ENCODE data around the gene SLCO1A2.
"Not testable (repeated sequence)": the region's sequence is repeated elsewhere in the genome, so short reads cannot be mapped to it uniquely, and the experiment has no call there.

Gene SLCO1A2, protein sequence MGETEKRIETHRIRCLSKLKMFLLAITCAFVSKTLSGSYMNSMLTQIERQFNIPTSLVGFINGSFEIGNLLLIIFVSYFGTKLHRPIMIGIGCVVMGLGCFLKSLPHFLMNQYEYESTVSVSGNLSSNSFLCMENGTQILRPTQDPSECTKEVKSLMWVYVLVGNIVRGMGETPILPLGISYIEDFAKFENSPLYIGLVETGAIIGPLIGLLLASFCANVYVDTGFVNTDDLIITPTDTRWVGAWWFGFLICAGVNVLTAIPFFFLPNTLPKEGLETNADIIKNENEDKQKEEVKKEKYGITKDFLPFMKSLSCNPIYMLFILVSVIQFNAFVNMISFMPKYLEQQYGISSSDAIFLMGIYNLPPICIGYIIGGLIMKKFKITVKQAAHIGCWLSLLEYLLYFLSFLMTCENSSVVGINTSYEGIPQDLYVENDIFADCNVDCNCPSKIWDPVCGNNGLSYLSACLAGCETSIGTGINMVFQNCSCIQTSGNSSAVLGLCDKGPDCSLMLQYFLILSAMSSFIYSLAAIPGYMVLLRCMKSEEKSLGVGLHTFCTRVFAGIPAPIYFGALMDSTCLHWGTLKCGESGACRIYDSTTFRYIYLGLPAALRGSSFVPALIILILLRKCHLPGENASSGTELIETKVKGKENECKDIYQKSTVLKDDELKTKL

DNA sequence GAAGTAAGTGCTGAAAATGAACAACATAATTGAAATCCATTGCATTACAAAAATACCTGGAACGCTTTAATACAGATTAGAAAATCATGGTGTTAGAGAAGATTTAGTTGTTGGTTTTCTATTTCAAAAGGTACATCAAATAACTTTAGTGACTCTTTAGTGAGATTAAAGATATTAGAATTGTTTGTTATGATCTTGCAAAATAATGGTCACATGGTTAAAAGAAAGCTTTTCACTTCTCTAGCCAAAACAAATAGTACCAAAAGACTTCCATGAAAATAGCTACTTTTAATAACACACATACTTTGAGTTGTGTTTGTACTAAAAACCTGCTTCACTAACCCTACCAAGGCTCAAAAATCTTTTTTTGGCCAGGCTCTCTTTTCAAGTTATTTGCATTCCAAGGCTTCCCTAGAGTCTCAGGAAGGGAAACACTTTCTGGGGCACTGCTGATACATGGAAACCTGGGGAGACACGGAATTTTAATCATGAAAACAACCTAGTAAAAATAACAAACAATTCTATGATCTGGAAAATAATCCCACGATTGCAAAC, at the start of gene SLCO1A2:
Gene SLCO1A2, minus strand, starts transcription at position 147 of the 555 bp plus-strand sequence. CDS start 270 bp downstream, outside the sequence.
- Histone ChIP-seq H3K9me3 (ENCODE audit: control insufficient read depth in 1 of 2, low read length in 2 of 2) (no peaks in the 10 kb centered on the region), H3K9ac (ENCODE audit: low read depth in 1 of 2, low read length in 2 of 2) (no peak within 1 kb of the TSS), H3K36me3 (ENCODE audit: control insufficient read depth in 1 of 2, insufficient read depth in 2 of 2, low read length in 2 of 2) (no peaks in the 10 kb centered on the region), H3K27ac (ENCODE audit: low read depth, low read length) (no peak within 1 kb of the TSS), H3K4me3 (ENCODE audit: low read depth in 1 of 2, low read length in 2 of 2) (no peak within 1 kb of the TSS), H3K27me3 (ENCODE audit: control insufficient read depth in 1 of 2, insufficient read depth in 2 of 2, low read length in 2 of 2) (no peaks in the 10 kb centered on the region), H3K4me1 (ENCODE audit: control insufficient read depth in 1 of 2, insufficient read depth in 2 of 2, low read length in 2 of 2) (no peaks in the 10 kb centered on the region)

DNA sequence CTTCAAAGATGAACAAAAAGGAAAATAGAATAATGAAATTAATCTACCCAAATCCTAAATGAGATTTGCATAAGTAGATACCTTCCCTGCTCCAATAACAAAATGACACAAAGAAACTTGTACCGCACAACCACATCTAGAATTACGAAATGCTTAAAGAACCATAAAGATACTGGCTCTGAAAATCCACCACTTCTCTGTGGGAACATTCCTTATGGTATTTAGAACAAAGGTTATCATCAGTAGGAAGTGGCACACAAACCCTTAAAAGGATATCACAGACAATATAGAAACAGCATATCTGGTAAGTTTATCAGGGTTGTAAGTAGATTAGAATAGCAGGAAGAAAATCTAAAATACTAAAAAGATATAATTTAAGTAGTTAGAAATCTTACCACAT, 49.5 kb upstream of the SLCO1A2 start:
- H3K36me3 ChIP-seq (ENCODE audit: control insufficient read depth in 1 of 2, insufficient read depth in 2 of 2, low read length in 2 of 2) = no peaks in the 10 kb centered on the region
- no peaks in the 10 kb centered on the region for H3K4me1 ChIP-seq (ENCODE audit: control insufficient read depth in 1 of 2, insufficient read depth in 2 of 2, low read length in 2 of 2)
- no peak overlapping the region for H3K9ac ChIP-seq (ENCODE audit: low read depth in 1 of 2, low read length in 2 of 2)
- H3K4me3 ChIP-seq (ENCODE audit: low read depth in 1 of 2, low read length in 2 of 2) = no peak overlapping the region
- no peaks in the 10 kb centered on the region for H3K9me3 ChIP-seq (ENCODE audit: control insufficient read depth in 1 of 2, low read length in 2 of 2)
- no peaks in the 10 kb centered on the region for H3K27me3 ChIP-seq (ENCODE audit: control insufficient read depth in 1 of 2, insufficient read depth in 2 of 2, low read length in 2 of 2)
- no peak overlapping the region for H3K27ac ChIP-seq (ENCODE audit: low read depth, low read length)

DNA sequence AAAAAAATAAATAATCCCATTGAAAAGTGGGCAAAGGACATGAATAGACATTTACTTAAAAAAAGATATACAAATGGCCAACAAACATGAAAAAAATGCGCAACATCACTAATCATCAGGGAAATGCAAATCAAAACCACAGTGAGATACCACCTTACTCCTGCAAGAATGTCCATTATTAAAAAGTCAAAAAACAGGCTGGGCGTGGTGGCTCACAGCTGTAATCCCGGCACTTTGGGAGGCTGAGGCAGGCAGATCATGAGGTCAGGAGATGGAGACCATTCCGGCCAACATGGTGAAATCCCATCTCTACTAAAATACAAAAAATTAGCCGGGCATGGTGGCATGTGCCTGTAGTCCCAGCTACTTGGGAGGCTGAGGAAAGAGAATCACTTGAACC, 46.6 kb upstream of the SLCO1A2 start:
- not testable (repeated sequence) for H3K4me3 ChIP-seq (ENCODE audit: low read depth in 1 of 2, low read length in 2 of 2); H3K9ac ChIP-seq (ENCODE audit: low read depth in 1 of 2, low read length in 2 of 2); H3K9me3 ChIP-seq (ENCODE audit: control insufficient read depth in 1 of 2, low read length in 2 of 2); H3K27me3 ChIP-seq (ENCODE audit: control insufficient read depth in 1 of 2, insufficient read depth in 2 of 2, low read length in 2 of 2); H3K36me3 ChIP-seq (ENCODE audit: control insufficient read depth in 1 of 2, insufficient read depth in 2 of 2, low read length in 2 of 2); H3K27ac ChIP-seq (ENCODE audit: low read depth, low read length); H3K4me1 ChIP-seq (ENCODE audit: control insufficient read depth in 1 of 2, insufficient read depth in 2 of 2, low read length in 2 of 2)

DNA sequence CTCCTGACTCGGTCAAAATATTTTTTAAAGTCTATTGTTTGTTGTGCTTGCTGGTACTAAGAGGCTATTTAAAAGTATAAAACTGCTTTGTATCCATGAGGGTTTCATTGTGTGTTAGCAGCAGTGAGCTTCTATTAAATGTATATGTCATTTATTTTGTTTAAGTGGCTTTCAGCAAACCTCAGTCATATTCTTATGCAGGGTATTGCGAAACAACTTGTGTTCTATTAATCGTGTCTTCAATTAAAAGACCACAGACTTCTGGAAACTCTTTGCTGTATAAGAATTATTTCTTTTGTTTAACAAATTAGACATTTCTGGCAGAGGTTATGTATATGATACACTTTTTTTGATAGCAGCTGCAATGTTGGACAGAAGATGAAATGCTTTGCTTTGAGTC, 44.5 kb upstream of the SLCO1A2 start:
- H3K27ac ChIP-seq (ENCODE audit: low read depth, low read length) = no peak overlapping the region
- no peaks in the 10 kb centered on the region for H3K27me3 ChIP-seq (ENCODE audit: control insufficient read depth in 1 of 2, insufficient read depth in 2 of 2, low read length in 2 of 2)
- H3K4me3 ChIP-seq (ENCODE audit: low read depth in 1 of 2, low read length in 2 of 2) = no peak overlapping the region
- H3K9ac ChIP-seq (ENCODE audit: low read depth in 1 of 2, low read length in 2 of 2) = no peak overlapping the region
- H3K9me3 ChIP-seq (ENCODE audit: control insufficient read depth in 1 of 2, low read length in 2 of 2) = no peaks in the 10 kb centered on the region
- H3K36me3 ChIP-seq (ENCODE audit: control insufficient read depth in 1 of 2, insufficient read depth in 2 of 2, low read length in 2 of 2) = no peaks in the 10 kb centered on the region
- H3K4me1 ChIP-seq (ENCODE audit: control insufficient read depth in 1 of 2, insufficient read depth in 2 of 2, low read length in 2 of 2) = no peaks in the 10 kb centered on the region

DNA sequence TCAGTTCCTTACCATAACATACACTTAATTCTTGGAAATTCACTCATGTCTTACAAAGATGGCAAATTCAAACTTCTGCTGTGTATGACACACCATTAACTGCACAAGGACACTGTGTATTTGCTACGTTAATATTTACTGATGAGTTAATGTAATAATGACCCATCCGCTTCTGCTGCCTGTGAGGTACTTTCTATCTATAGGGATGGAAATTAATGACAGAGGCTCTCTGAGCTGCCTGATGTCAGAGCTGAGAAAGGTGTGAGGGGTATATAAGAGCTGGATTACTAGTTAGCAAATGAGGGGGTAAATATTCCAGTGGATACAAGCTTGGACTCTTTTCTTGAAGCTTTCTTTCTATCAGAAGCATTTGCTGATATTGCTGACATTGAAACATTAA, 37.9 kb upstream of the SLCO1A2 start, which contains the start of gene IAPP:
Gene IAPP, plus strand, starts transcription at position 301 of the 400 bp plus-strand sequence. CDS start 450 bp downstream, outside the sequence.
- Histone ChIP-seq H3K36me3 (ENCODE audit: control insufficient read depth in 1 of 2, insufficient read depth in 2 of 2, low read length in 2 of 2) (no peaks in the 10 kb centered on the region), H3K9me3 (ENCODE audit: control insufficient read depth in 1 of 2, low read length in 2 of 2) (no peaks in the 10 kb centered on the region), H3K27me3 (ENCODE audit: control insufficient read depth in 1 of 2, insufficient read depth in 2 of 2, low read length in 2 of 2) (no peaks in the 10 kb centered on the region), H3K27ac (ENCODE audit: low read depth, low read length) (no peak within 1 kb of the TSS), H3K4me3 (ENCODE audit: low read depth in 1 of 2, low read length in 2 of 2) (no peak within 1 kb of the TSS), H3K4me1 (ENCODE audit: control insufficient read depth in 1 of 2, insufficient read depth in 2 of 2, low read length in 2 of 2) (no peaks in the 10 kb centered on the region), H3K9ac (ENCODE audit: low read depth in 1 of 2, low read length in 2 of 2) (no peak within 1 kb of the TSS)

DNA sequence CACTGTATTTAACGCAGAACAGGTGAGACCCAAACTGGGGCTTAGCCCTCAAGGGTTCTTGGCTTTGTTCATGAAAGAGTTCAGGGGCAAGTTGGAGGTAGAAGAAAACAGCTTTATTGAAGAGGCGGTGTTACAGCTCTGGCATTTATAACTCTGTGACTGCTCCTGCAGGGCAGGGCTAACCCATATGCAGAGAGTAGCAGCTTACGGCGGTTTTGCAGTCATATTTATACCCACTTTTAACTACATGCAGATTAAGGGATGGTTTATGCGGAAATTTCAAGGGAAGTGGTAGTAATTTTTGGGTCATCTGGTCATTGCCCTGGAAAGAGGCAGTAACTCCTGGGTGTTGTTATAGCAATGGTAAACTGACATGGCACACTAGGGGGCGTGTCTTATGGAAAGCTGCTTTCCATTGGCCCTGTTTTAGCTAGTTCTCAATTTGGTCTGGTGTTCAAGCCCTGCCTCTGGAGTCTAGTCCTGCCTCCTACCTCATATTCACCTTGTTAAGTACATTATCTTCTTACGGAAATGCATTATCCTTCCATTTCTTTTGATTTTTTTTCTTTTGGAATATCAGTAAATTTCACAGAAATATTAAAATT, 36.2 kb upstream of the SLCO1A2 start:
- Histone ChIP-seq H3K9me3 (ENCODE audit: control insufficient read depth in 1 of 2, low read length in 2 of 2) (no peaks in the 10 kb centered on the region), H3K27me3 (ENCODE audit: control insufficient read depth in 1 of 2, insufficient read depth in 2 of 2, low read length in 2 of 2) (no peaks in the 10 kb centered on the region), H3K9ac (ENCODE audit: low read depth in 1 of 2, low read length in 2 of 2) (no peak overlapping the region), H3K4me3 (ENCODE audit: low read depth in 1 of 2, low read length in 2 of 2) (no peak overlapping the region), H3K4me1 (ENCODE audit: control insufficient read depth in 1 of 2, insufficient read depth in 2 of 2, low read length in 2 of 2) (no peaks in the 10 kb centered on the region), H3K27ac (ENCODE audit: low read depth, low read length) (no peak overlapping the region), H3K36me3 (ENCODE audit: control insufficient read depth in 1 of 2, insufficient read depth in 2 of 2, low read length in 2 of 2) (no peaks in the 10 kb centered on the region)

DNA sequence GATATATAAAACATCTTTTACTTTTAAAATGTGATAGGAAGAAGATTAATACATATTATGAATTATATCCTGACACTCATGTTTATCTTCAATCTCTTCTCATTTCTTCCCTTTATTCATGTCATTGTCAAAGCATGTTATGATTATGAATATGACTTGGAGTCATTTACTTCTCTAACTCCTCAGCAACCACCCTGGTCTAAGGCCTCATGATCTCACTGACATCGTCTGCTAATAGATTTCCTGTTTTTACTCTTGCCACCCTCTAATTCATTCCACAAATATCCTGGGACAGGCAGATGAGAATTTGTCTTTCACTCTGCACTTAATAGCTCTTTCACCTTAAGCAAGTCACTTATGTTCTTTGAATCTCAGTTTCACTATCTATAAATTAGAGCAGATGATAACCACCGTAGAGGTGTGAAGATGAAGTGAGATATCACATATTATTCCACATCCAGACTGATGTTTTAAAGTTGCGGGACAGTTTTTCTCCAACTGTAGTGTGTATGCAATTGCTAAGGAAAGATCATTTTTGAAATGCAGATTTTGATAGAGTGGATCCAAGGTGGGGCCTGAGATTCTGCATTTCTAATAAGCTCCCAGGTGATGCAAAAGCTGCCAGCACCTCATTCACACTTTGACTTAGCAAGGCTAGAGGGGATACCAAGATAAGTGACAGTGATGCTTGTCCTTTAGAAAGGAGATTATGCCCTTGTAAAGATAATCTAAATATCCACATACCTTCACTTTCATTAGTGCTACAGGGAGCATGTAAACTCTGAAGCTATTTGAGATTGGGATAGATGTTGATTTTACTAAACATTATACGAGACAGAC, 34.6 kb upstream of the SLCO1A2 start:
- Histone ChIP-seq H3K27me3 (ENCODE audit: control insufficient read depth in 1 of 2, insufficient read depth in 2 of 2, low read length in 2 of 2) (no peaks in the 10 kb centered on the region), H3K9ac (ENCODE audit: low read depth in 1 of 2, low read length in 2 of 2) (no peak overlapping the region), H3K4me3 (ENCODE audit: low read depth in 1 of 2, low read length in 2 of 2) (no peak overlapping the region), H3K27ac (ENCODE audit: low read depth, low read length) (no peak overlapping the region), H3K4me1 (ENCODE audit: control insufficient read depth in 1 of 2, insufficient read depth in 2 of 2, low read length in 2 of 2) (no peaks in the 10 kb centered on the region), H3K9me3 (ENCODE audit: control insufficient read depth in 1 of 2, low read length in 2 of 2) (no peaks in the 10 kb centered on the region), H3K36me3 (ENCODE audit: control insufficient read depth in 1 of 2, insufficient read depth in 2 of 2, low read length in 2 of 2) (no peaks in the 10 kb centered on the region)

DNA sequence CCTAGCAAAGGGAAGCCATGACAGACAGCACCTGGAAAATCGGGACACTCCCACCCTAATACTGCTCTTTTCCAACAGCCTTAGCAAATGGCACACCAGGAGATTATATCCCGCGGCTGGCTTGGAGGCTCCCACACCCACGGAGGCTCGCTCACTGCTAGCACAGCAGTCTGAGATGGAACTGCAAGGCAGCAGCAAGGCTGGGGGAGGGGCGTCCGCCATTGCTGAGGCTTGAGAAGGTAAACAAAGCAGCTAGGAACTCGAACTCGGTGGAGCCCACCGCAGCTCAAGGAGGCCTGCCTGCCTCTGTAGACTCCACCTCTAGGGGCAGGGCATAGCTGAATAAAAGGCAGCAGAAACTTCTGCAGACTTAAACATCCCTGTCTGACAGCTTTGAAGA, 25.9 kb upstream of the SLCO1A2 start:
- H3K36me3 ChIP-seq (ENCODE audit: control insufficient read depth in 1 of 2, insufficient read depth in 2 of 2, low read length in 2 of 2); H3K9me3 ChIP-seq (ENCODE audit: control insufficient read depth in 1 of 2, low read length in 2 of 2); H3K9ac ChIP-seq (ENCODE audit: low read depth in 1 of 2, low read length in 2 of 2); H3K27ac ChIP-seq (ENCODE audit: low read depth, low read length); H3K4me3 ChIP-seq (ENCODE audit: low read depth in 1 of 2, low read length in 2 of 2); H3K4me1 ChIP-seq (ENCODE audit: control insufficient read depth in 1 of 2, insufficient read depth in 2 of 2, low read length in 2 of 2); H3K27me3 ChIP-seq (ENCODE audit: control insufficient read depth in 1 of 2, insufficient read depth in 2 of 2, low read length in 2 of 2): not testable (repeated sequence)

DNA sequence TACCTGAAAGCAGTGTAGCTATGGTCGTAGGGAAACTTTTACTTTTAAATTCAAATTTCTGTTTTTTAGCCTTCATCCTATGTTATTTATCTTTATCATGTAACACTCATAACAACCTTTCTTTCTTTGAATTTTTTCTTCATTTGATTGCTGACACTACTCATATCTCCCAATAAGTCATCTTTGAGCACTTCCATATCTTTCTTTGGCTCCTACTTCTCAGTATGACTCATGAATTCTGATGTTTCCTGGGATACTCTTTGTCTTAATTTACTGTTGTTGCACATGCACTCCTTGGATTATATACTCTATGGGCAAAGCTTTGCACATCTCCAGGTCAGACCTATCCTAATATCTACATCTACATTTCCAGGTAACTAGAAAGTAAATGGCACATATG, 19.9 kb upstream of the SLCO1A2 start:
- Histone ChIP-seq H3K4me1 (ENCODE audit: control insufficient read depth in 1 of 2, insufficient read depth in 2 of 2, low read length in 2 of 2) (no peaks in the 10 kb centered on the region), H3K9me3 (ENCODE audit: control insufficient read depth in 1 of 2, low read length in 2 of 2) (no peaks in the 10 kb centered on the region), H3K4me3 (ENCODE audit: low read depth in 1 of 2, low read length in 2 of 2) (no peak overlapping the region), H3K36me3 (ENCODE audit: control insufficient read depth in 1 of 2, insufficient read depth in 2 of 2, low read length in 2 of 2) (no peaks in the 10 kb centered on the region), H3K9ac (ENCODE audit: low read depth in 1 of 2, low read length in 2 of 2) (no peak overlapping the region), H3K27ac (ENCODE audit: low read depth, low read length) (no peak overlapping the region), H3K27me3 (ENCODE audit: control insufficient read depth in 1 of 2, insufficient read depth in 2 of 2, low read length in 2 of 2) (no peaks in the 10 kb centered on the region)

Data from duodenal mucosa (tissue), 2 donors.